Left lung (tissue), 10 donors: ENCODE data around the gene STXBP4. TPM values are rescaled to one million over a fixed set of nuclear protein-coding genes. Genes with fewer than 3 reads are reported as not detected.

Source experiments
- ATAC-seq: fragments of 200-7000 bp; cut with Tn5 transposase; one replicate; pipeline ENCODE4 v1.9.1; 2020; ENCODE audit warnings: moderate library complexity
- DNase-seq, 4 donors: peaks; one replicate each; pipeline ENCODE4 v3.0.0-alpha.2; 2013 to 2020
- H3K27ac ChIP-seq, 2 donors: fragments of 200-600 bp; sonication (generic) in 1 of 2; one replicate each; pipeline versions ENCODE4 v1.5.0 to v1.8.0; 2020 to 2021
- H3K27me3 ChIP-seq, 2 donors: fragments of 200-600 bp; sonication (generic) in 1 of 2; one replicate each; pipeline versions ENCODE4 v1.5.0 to v1.8.0; 2020 to 2021
- H3K36me3 ChIP-seq, 2 donors: fragments of 200-600 bp; sonication (generic) in 1 of 2; one replicate each; pipeline versions ENCODE4 v1.5.0 to v1.8.0; 2020 to 2021
- H3K4me1 ChIP-seq, 2 donors: fragments of 200-600 bp; one replicate each; pipeline ENCODE4 v1.8.0; 2021
- H3K4me3 ChIP-seq, 2 donors: fragments of 200-600 bp; sonication (generic) in 1 of 2; one replicate each; pipeline versions ENCODE4 v1.5.0 to v1.8.0; 2020 to 2021; ENCODE audit warnings: mild to moderate bottlenecking in 1 of 2
- H3K9me3 ChIP-seq, 2 donors: fragments of 200-600 bp; sonication (generic) in 1 of 2; one replicate each; pipeline versions ENCODE4 v1.5.0 to v1.8.0; 2020 to 2021
- intact Hi-C, 2 donors: fragments of 100-400 bp; cut with DNase I; formaldehyde crosslinking; loops; one replicate each; pipeline versions ENCODE4 v1.11.2 to v1.14.2; 2022
- polyA plus RNA-seq, 6 donors: library from polyadenylated mRNA; unstranded; fragments of 120-200 nt; gene quantifications; one replicate each; pipeline ENCODE4 v1.2.1, GENCODE V29; 2013; ENCODE audit not compliant: insufficient read length in 6 of 6
- total RNA-seq, 2 donors: library from RNA; stranded (reverse); fragmentation: NEBNext Ultra II Directional; extraction: Animal tissue kit (Norgen Biotek cat#: 25700); gene quantifications; one replicate each; pipeline ENCODE4 v1.2.1, GENCODE V29; 2021
- TF ChIP-seq, protein P1 (sequence below), 2 donors: fragments of 200-600 bp; sonication (generic) in 1 of 2; IDR thresholded peaks; one replicate each; pipeline versions ENCODE4 v1.5.0 to v1.8.0; 2021; ENCODE audit warnings: antibody characterized with exemption in 2 of 2
- donor health status: DM: no; HTN: yes; CAD: no.
- donor health status: DM: no; HTN: no; CAD: no.

STXBP4 gene
- total and polyA plus RNA-seq, 8 donors = 12.7 to 22.0 (median 15.5) TPM

DNA sequence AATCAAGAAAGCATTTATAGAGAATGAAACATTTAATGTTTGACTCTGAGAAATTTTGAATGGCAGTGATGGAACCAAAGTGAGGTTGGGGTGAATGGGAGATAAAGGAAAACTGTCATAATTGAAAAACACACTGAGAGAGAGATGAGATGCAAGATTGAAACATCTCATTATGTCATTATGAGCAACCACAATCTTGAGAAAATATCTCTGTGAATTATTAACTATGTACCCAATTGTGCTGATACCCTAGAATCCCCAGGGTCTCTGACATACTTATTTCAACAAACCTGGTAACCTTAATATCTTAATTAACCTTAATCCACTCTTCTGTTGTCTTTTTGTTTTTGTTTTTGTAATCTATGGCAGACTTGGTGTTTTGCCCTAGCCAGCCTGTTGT, 152.7 kb downstream of the STXBP4 start:
- no peaks in the 10 kb centered on the region for H3K4me1 ChIP-seq
- DNase-seq (no peak), ATAC-seq (no peak)
- no peak overlapping the region for H3K27ac ChIP-seq
- TF ChIP-seq, protein P1, sequence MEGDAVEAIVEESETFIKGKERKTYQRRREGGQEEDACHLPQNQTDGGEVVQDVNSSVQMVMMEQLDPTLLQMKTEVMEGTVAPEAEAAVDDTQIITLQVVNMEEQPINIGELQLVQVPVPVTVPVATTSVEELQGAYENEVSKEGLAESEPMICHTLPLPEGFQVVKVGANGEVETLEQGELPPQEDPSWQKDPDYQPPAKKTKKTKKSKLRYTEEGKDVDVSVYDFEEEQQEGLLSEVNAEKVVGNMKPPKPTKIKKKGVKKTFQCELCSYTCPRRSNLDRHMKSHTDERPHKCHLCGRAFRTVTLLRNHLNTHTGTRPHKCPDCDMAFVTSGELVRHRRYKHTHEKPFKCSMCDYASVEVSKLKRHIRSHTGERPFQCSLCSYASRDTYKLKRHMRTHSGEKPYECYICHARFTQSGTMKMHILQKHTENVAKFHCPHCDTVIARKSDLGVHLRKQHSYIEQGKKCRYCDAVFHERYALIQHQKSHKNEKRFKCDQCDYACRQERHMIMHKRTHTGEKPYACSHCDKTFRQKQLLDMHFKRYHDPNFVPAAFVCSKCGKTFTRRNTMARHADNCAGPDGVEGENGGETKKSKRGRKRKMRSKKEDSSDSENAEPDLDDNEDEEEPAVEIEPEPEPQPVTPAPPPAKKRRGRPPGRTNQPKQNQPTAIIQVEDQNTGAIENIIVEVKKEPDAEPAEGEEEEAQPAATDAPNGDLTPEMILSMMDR (IDR thresholded peaks at IDR 0.05) = no peak
- no peaks in the 10 kb centered on the region for H3K36me3 ChIP-seq
- no peaks in the 10 kb centered on the region for H3K27me3 ChIP-seq
- H3K4me3 ChIP-seq = no peak overlapping the region
- no peaks in the 10 kb centered on the region for H3K9me3 ChIP-seq
- intact Hi-C loops = no loop called here

DNA sequence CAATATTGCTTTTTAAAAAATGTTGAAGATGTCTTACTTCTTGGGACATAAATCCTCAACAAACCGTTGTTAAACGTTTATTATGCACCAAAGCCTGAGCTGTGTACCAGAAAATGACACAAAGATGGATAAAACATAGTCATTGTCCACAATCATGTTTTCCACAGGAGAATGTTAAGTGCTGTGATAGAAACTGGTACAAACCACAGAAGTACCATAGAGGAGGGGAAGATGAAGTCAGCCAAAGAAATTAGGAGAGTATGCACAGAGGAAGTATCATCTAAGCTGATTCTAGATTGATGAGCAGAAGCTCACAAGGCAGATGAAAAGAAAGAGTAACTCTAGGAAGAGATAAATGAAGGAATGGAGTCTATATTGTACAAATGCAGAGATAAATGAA, 153.5 kb downstream of the STXBP4 start:
- no peaks in the 10 kb centered on the region for H3K27me3 ChIP-seq
- no peak overlapping the region for H3K27ac ChIP-seq
- no peak for ATAC-seq
- H3K4me3 ChIP-seq = no peak overlapping the region
- intact Hi-C loops = no loop called here
- DNase-seq = no peak
- H3K36me3 ChIP-seq = no peaks in the 10 kb centered on the region
- no peaks in the 10 kb centered on the region for H3K4me1 ChIP-seq
- no peaks in the 10 kb centered on the region for H3K9me3 ChIP-seq
- TF ChIP-seq, protein P1 (IDR thresholded peaks at IDR 0.05) = no peak

DNA sequence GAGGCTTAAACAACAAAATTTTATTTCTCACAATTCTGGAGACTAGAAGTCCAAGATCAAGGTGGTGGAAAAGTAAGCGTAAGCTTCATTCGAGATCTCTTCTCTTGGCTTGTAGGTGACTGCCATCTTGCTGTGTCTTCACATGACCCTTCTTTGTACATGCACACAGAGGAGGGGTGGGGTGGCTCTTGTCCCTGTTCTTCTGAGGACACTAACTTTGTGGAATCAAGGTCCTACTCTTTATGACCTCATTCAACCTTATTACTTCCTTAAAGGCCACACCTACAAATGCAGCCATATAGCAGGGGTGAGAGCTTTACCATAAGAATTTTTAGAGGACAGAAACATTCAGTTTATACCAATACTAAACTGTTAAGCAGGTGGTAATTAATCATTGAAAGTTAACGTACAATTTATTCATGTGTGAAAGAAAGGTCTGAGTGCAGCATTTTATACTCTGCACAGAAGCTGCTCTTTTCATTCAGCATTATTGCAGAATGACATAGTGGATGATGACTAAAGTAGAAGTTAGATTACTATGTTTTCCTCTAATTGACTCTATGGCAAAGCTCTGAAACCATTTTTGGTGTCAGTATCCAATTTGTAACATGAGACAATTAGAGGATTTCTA, 156.3 kb downstream of the STXBP4 start:
- Histone ChIP-seq H3K4me1 (no peaks in the 10 kb centered on the region), H3K36me3 (no peaks in the 10 kb centered on the region), H3K27ac (no peak overlapping the region), H3K9me3 (no peaks in the 10 kb centered on the region), H3K27me3 (no peaks in the 10 kb centered on the region), H3K4me3 (no peak overlapping the region)
- DNase-seq (no peak), ATAC-seq (no peak)
- intact Hi-C loops = no loop called here
- TF ChIP-seq, protein P1 (IDR thresholded peaks at IDR 0.05) = no peak

DNA sequence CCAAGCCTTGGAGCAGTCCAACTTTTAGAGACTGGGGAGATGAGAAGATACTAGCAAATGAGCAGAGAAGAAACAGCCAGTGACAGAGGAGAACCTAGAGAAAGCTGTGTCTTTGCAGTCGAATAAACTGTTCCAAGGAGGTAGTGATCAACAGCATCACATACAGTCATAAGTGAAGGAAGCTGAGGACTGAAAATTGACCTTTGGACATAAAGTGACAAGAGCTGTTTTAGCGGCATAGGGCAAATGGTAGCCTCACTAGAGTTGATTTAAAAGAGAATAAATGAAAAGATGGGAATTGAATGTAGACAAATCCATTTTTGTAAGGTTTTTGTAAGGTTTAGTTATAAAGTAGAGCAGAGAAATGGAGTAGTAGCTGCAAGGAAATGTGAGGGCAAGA, 165.0 kb downstream of the STXBP4 start:
- intact Hi-C loops = no loop called here
- Histone ChIP-seq H3K9me3 (no peaks in the 10 kb centered on the region), H3K27ac (no peak overlapping the region), H3K4me1 (no peaks in the 10 kb centered on the region), H3K36me3 (no peaks in the 10 kb centered on the region), H3K4me3 (no peak overlapping the region), H3K27me3 (no peaks in the 10 kb centered on the region)
- DNase-seq = no peak
- TF ChIP-seq, protein P1 (IDR thresholded peaks at IDR 0.05) = no peak
- no peak for ATAC-seq

DNA sequence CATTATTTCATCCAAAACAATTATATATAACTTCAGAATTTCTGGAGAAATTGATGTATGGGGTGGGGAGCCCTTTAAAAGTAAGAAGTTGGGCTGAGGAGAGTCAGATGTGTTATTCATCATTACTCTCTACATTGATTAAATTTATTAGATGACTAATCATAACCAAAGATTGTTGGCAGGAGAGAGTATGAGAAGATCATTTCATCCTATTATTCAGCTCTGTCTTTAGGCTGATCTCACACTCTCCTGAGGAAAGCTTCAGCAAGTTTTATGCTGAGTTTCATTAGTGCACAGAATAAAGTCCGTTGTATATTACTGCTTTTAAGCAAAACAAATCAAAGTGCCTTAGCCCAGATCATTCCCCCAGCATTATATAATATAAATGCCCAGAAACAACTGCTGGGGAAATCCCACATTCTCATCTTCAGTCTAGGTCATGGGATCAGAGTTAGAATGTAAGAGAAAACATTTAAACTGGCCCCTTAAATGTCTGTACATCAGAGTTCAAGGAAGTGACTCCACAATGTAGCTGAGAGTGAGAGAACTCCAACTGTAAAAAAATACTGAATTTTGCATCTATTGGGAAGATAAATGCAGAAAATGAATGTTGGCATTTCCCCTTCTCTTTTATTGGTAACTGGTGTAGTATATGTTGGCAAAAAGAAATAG, 166.1 kb downstream of the STXBP4 start:
- ATAC-seq = no peak
- Histone ChIP-seq H3K36me3 (no peaks in the 10 kb centered on the region), H3K9me3 (no peaks in the 10 kb centered on the region), H3K27ac (no peak overlapping the region), H3K4me1 (no peaks in the 10 kb centered on the region), H3K27me3 (no peaks in the 10 kb centered on the region), H3K4me3 (no peak overlapping the region)
- intact Hi-C loops = no loop called here
- DNase-seq = no peak
- TF ChIP-seq, protein P1 (IDR thresholded peaks at IDR 0.05) = no peak
